ENCODE measurements around the gene ENTREP1.
"Not testable (repeated sequence)": the region's sequence is repeated elsewhere in the genome, so short reads cannot be mapped to it uniquely, and the experiment has no call there.

DNA sequence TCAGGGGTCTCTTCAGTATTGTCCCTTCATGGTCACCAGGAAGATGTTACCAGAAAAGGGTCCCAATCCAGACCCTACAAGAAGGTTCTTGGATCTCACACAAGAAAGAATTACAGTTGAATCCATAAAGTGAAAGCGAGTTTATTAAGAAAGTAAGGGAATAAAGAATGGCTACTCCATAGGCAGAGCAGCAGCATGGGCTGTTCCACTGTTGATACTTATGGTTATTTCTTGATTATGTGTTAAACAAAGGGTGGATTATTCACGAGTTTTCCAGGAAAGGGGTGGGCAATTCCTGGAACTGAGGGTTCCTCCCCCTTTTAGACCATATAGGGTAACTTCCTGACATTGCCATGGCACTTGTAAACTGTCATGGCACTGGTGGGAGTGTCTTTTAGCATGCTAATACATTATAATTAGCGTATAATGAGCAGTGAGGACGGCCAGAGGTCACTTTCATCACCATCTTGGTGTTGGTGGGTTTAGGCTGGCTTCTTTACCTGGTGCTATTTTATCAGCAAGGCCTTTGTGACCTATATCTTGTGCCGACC is 18.0 kb upstream of the ENTREP1 start:
- TF ChIP-seq, protein P1, sequence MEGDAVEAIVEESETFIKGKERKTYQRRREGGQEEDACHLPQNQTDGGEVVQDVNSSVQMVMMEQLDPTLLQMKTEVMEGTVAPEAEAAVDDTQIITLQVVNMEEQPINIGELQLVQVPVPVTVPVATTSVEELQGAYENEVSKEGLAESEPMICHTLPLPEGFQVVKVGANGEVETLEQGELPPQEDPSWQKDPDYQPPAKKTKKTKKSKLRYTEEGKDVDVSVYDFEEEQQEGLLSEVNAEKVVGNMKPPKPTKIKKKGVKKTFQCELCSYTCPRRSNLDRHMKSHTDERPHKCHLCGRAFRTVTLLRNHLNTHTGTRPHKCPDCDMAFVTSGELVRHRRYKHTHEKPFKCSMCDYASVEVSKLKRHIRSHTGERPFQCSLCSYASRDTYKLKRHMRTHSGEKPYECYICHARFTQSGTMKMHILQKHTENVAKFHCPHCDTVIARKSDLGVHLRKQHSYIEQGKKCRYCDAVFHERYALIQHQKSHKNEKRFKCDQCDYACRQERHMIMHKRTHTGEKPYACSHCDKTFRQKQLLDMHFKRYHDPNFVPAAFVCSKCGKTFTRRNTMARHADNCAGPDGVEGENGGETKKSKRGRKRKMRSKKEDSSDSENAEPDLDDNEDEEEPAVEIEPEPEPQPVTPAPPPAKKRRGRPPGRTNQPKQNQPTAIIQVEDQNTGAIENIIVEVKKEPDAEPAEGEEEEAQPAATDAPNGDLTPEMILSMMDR (IDR thresholded peaks at IDR 0.05 in 8 of 11, conservative IDR thresholded peaks at IDR 0.05 in 3 of 11): not testable (repeated sequence)
- TF ChIP-seq POLR2AphosphoS5 (IDR thresholded peaks at IDR 0.05): not testable (repeated sequence)
